Stimulated activated CD4-positive, alpha-beta T cell treated with anti-CD3 and anti-CD28 coated beads, TNF-alpha, amount 100 ng/mL, for 48 hours (primary cell): ENCODE results near the gene MAGI1.

Experiments used
- DNase-seq, 3 donors: peaks; one replicate each; pipeline ENCODE4 v3.0.0-alpha.2; 2020; ENCODE audit warnings: low read depth in 3 of 3

MAGI1 gene

DNA sequence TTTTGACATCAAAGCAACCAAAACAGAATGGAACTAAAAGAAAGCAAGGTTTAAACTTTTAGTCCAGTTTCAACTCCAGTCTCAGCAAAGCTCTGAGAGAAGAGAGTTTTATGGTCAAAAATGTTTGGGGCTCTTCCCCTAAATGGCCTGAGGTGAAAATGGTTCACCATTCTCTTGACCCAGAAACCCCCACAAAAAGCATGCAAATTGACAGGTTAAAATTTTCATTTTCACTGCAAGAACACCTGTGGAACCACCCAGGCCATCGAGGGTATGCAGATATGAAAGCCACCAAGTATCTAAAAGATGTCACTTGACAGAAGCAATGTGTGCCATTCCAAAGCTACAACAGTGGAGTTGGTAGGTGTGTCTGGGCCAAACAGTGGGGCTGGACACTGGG lies 195.0 kb downstream of the MAGI1 start:
- no peak for DNase-seq

DNA sequence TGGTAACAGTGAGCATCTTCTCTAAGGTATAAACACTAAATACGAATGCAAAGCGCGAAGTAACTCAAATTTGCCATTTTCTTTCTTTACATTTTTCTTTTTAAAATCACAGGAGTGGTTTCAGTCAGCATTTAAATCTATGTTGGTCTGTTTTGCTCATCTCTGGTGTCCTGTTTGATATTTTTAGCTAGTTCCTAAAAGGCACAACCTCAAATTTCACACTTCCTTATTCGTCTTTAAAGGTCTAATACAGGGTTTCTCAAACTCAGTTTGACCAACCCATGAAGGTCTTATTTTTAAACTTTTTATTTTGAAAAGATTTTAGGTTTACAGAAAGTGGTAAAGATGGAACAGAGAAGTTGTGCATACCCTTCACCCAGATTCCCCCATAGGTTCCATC lies 201.1 kb downstream of the MAGI1 start:
- no peak for DNase-seq

DNA sequence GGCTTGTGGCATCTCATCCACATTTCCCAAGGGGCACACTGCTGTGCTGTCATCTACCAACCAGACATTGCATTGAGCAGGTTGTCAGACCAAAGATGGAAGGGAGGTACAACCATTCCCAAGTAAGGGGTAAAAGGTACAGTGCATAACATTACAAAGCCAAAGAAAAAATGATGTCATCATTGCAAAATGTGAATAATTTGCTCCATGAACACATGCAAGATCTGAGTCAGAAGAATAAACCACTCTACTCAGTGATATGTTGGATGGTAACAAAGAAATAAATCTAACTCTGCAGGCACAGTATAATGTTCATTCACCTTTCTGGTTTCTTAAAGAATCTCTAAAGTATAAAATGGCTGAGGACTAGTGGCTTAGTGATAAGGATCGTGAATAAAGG lies 202.7 kb downstream of the MAGI1 start:
- no peak for DNase-seq

DNA sequence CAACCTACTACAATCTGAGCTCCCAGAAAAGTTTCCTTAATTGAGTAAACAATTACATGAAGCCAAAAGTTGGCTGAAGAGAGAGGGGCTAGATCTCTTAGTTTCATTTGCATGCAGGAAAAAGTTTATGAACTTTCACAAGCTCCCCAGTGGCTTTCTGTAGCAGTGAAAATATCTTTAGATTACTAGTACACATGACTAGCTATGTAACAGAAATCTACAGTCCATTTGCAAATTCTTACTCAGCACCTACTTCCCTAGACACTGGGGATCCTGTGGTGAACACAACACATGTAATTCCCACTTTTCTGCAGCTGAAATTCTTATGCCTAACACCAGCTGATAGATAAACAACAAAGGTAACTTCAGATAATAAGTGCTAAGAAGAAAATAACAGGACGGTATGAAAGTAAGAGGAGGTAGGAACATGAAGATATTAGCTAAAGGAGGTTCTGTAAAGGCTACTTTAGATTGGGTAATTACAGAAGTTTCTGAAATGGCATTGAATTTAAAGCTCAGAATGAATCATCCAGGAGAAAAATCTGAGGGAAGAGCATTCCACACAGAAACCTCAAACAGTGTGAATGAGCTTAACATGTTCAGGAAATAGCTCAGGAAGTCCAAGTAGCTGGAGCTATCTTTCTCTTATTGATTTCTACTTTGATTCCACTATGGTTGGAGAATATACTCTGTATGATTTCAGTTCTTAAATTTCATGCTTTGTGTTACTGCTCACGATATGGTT lies 204.8 kb downstream of the MAGI1 start:
- no peak for DNase-seq

DNA sequence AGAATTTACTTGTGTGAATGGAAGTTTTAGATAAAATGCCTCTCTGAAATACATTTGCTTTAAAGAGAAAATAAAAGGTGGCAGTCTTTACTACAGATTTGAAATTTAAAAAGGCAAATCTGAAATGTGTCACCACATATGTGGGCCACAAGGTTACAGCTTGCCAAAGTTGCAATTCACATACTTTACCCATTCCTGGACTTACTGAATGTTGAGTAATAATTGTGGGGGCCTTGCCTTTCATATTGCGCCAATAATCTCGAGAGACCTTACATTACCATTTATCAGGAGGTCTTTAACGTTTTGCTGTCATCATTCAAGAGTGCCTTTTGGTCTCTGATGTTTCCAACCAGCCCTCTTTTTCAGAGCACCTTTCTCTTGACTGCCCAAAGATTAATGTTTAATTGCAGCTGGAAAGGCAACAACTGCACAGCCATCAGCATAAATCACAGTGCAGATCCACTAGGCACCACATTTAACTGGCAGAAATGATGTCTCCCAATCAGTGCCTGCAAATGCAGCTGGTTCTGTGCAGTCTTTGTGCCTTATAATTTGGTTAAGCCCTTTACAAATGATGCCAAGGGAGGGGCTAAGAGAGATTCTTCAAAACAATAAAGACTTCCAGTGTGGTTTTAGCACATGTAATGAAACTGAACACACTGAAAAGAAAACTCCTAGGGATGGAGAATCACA lies 206.8 kb downstream of the MAGI1 start:
- DNase-seq, result no peak

DNA sequence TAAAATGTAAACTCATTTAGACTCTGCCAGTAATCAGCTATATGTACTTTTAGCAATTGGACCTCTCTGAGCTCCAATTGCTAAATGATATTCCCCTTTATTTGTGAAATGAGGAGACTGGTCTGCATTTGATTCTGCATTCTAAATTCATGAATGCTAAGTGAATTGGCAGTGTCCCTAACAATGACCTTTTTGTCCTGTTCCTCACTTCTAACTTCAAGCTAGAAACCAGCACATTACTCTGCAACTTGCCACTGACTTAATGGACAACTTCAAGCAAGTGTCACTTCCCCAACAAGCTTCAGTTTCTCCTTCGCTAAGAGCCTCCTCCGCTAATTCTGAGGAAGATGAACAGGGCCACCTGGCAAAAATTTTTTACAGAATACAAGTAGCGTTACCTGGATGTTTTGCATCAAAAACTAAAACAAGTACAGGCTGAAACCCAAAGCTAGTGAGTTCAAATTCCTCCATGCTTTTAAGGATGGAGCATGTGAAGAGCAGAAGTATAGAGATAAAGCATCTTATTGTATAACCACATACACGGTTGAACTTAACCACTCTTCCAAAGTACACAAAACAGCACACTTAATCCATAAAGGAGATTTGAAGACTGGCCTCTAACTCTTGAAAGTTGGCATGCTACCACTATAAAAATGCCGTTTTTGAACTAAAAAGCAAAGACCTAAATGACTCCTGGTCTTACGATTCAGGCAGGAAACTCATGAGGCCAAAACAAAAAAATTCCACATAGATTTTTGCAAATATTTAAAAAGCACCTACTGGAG lies 207.6 kb downstream of the MAGI1 start:
- DNase-seq, result no peak

DNA sequence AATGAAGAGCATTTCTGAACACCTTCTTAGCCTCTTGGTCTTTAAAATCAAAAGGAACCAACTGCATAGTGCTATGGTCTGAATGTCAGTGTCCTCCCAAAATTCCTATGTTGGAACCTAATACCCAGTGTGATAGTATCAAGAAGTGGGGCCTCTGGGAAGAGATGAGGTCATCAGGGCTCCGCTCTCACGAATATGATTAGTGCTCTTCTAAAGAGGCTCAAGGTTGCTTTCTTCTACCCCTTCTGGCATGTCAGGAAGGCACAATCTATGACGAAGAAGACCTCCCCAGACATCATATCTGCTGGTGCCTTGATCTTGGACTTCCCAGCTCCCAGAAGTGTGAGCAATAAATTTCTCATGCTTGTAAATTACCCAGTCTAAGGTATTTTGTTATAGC lies 209.5 kb downstream of the MAGI1 start:
- DNase-seq, result no peak

DNA sequence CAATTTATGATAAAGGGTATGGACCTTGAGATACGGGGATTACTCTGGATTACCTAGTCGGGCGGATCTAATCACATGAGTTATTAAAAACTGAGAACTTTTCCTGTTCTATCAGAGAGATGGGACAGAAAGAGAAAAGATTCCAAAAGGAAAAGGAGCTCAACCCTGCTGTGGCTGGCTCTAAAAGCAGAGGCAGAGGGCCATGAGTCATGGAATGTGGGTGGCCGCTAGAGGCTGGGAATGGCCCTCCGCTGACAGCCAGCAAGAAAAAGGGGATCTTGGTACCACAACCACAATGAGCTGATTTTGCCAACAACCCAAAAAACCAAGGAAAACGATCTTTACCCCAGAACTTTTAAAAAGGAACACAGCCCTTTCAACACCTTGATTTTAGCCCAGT lies 210.0 kb downstream of the MAGI1 start:
- DNase-seq, result no peak

DNA sequence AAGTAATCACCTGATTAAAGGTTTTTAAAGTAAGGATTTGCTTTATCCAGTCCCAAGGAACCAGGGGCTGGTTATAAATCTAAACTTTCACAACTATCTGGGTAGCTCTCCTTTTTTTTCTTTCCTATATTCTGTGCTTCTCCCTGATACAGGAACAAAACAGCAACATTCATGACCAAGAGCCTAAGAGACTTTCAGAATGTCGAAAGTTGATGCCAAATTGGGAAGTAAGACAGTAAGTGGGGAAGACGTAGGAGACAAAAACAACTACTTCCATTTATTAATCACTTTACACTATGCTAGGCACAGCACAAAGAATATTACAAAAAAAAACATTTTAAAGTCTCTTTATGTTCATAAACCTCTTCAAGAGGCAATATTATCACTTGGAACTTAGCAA lies 211.6 kb downstream of the MAGI1 start:
- no peak for DNase-seq

DNA sequence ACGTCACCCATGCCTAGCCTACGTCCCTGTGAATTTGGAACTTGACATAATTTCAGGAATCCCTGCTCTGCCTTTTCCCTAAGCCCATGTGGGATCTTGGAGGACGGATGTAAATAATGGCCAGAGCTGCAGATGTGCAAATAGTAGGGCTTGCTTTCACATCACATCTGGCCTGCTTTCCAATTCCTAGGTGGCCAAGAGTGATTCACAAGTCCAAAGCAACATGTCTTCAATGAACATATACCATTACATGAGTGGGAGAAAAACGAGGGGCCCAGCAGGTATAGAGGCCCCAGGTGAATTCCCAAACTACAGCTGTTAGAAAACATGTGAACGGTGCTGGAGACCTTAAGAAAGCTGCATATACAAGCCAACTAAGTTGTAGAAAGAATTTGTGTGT lies 214.6 kb downstream of the MAGI1 start:
- DNase-seq, result no peak

DNA sequence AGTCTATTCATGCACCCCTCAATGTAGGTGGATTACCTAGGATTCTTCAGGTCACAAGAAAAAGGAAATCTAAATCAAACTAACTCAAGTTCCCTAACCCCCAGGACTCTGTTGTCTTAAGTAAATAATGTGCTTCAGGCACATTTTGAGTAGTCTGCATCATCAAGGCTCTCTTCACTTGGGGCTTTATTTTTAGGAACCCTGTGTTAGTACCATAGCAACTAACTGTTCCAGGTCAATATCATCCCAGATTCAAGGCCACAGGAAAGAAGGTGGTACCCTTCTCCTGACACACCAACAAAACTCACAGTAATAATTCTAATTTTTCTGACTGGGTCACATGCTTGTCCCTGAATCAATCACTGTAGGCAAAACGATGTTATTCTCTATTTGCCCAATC lies 218.1 kb downstream of the MAGI1 start:
- no peak for DNase-seq

DNA sequence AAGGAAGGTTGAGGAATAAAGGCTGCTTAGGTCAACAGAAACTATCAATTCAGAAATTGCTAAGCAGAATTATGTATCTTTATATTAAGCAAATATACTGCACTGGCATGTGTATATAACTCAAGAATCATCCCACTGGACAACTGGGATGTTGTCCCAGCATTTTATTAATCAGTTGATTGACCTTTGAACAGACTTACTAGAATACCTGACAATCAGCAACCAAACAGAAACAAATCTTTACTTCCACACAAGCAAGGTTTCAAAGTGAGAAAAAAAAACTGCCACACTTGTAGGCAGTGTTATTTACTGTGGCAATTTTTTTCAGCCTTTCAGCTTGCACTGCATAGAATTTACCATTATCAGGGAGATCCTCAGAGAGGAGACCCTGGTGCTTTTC lies 218.8 kb downstream of the MAGI1 start:
- DNase-seq, result no peak

DNA sequence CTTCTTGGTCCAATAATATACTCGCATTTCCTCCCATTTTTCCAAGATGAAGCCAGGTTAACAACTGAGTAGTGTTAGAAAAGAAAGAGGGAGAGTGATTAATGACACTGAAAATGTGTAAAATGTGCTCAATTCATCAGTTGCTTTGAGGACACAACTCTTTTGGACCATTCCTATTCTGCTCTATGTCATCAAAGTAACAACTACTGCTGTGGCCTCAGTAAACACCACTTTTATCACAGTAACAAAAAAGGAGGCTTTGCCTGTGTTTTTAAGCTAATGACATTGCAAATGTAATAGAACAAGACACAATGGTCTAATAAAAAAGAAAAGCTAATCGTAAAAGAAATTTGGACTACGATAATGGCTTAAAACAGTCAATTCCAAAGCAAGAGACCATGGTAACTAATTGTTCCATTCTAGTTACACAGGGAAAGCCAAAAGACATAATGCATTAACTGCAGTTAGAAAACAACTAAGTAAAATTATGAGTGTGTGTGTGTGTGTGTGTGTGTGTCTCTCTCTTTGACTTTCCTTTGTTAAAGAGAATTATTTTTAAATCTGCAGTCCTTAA lies 221.1 kb downstream of the MAGI1 start:
- no peak for DNase-seq

DNA sequence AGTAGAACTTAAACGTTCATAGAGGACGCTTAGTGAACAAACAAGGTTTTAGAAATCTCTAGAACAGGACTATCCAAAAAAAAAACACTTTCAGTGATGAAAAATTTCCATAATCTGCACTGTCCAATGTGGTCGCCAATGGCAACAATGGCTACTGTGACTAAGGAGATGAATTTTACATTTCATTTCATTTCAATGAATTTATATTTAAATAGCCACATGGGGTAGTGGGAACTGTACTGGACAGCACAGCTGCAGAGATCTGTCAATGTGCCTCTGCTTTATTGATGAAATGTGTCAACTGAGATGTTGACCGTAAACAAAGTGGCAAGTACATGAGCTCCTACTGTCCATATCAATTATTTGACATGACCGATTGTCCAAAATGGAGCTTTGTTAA lies 222.5 kb downstream of the MAGI1 start:
- DNase-seq, result no peak

DNA sequence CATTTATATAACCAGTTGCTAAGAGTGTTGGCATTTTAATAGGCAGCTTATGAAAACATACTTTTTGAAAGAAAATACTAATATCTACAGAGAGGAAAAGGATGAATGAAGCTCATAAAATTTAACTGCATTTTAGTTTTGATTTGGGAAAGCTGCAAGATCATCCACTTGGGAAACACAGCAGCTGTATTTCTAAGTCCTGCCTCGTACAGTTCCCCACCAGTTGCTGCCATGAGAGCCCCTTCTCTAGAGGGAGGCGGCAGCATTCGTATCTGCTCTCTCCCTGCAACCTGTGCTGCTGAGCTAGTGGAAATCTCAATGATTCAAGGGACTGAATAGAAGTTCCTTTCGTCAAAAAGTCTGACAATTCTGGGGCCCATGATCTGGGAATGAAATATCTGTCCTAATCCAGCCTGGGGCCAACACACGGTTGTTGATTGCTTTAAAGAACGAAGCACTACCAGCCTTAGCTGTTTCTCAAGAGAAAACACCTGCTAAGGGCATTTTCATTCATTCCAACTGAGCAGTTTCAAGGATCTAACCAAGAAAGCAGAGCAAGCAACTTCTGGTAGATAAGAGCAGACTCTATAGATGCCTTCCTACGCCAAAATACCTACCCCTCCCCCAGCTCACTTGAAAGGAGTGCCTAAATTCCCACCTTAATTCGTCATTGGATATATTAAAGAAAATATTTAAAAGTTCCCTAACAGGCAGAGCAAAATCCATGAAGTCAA lies 223.7 kb downstream of the MAGI1 start:
- no peak for DNase-seq

DNA sequence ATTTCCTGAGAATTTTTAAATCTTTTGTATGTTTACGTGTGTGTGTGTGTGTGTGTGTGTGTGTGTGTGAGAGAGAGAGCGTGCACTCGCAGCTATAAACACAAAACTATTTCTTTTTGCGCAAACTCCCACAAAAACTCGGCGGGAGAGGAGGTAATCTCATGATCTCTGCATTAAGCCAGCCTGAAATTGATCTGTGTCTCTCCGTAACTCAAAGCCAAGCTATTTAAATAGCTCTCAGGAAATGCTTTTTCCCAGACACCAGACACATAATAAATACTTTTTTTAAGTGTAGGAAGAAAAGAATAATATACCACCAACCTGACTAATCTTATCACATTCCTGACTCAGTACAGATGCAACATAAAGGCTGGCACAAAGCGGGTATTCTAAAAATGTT lies 226.8 kb downstream of the MAGI1 start:
- DNase-seq, result no peak

DNA sequence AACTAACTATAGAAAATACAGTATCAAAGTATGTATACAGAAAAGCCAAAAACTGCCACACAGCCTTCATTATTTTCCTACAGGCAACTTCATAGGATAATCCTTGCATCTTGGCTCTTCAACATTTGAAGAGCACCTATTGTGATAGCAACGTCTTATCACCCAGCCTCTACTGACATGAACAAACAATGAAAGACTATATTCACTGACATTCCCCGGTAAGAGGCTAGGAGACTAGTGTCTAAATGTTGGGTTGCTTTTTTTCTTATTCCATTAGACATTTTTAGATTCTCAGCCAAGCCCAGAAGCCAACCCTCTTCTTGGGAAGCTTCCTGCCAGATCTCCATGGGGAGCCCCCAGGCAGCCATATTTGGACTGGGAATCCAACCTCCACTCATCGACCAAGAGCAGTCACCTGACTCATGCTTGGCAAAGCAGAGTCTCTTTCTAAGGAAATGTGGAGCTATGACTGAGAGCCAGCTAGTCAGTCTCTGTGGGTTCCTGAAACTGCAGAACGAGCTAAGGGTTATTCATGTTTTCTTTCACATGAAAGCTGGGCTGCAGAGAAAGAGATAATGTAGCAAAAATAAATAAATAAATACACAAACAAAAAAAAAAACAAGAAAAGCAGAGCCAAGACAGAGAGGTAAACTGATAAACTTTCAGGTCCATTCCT lies 227.5 kb downstream of the MAGI1 start:
- no peak for DNase-seq

DNA sequence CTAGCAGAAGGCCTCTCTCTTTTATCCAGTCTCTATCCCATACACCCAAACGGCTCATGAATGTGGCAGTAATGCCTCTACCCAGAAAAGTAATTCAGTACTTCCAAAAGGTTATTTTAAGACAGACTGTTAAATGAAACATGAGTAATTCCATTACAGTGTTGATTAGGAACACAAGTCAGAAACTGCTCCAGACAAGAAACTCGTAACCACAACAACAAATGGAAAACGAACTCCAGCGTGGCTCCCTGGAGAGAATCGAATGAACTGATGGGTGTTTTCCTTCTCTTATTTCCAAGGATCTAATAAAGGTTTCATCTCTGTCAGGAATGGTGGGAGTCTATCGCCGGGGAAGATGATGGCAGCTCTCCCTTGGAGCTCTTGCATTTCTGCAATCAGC lies 228.4 kb downstream of the MAGI1 start:
- no peak for DNase-seq

DNA sequence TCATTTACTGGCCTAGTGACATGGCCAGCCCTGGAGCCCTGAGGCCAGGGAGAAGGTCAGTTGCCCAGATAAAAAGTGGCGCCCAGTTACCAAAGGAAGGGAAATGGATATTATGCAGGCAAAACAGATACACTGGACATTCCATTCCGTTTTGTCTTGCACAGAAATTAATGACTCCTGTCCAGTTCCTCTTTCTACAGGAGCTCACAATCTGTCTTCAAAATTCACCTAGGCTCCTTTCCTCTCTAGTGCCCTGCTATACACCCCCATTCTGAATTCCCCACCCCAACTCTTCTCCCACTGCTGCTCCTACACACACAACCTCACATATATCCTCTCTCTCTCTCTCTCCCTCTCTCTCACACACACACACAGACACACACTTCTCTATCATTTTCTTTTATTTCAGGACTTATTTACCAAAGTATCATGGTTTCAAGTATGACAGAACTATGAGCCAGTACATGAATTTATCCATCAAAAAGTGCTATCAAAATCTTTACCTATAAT lies 229.0 kb downstream of the MAGI1 start:
- DNase-seq, result no peak

DNA sequence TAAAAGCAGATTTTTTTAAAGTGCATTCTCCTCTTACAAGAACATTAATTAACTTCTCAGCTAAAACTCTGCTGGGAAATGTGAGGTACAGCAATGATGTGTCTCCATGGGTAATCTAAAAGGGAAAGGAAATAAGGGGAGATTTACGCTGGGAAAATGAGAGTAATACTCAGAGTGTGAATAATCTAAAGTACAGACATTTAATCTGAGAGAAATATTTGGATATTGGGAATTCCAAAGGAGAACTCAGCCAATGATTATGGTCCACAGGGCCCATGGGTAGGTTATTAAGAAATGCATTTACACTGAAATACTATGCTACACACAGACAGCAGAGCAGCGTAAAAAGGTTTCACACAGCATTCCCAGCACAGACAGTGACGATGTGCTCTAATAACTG lies 229.9 kb downstream of the MAGI1 start:
- no peak for DNase-seq

DNA sequence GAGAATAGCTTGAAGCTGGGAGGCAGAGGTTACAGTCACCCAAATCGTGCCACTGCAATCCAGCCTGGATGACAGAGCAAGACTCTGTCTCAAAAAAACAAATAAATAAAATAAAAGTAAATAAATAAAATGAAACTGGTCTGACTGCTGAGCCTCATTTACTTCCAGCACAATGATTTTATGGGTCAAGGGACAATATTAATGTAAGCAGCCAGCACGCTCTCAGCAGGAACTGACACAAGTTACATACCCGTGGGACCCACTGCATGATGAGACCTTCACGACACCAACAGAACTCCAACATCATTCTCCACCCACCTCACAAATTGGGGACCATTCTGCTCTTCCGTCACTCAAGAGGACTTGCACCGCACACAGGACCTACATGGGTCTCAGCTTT lies 230.3 kb downstream of the MAGI1 start:
- no peak for DNase-seq
